Osteoblast (primary cell): Measurements from ENCODE around the gene GLRX. TPM values are rescaled to one million over a fixed set of nuclear protein-coding genes. Genes with fewer than 3 reads are reported as not detected.

Source experiments
- DNase-seq: peaks from one replicate; pipeline ENCODE4 v3.0.0; 2011; ENCODE audit warnings: low spot score, mixed read lengths; ENCODE audit not compliant: insufficient read length; ENCODE audit errors: missing footprints
- H2AFZ ChIP-seq: 2 replicates; pipeline ENCODE4 v1.6.0; 2011; ENCODE audit warnings: mild to moderate bottlenecking, low read length
- H3K27ac ChIP-seq: 2 replicates; pipeline ENCODE4 v1.5.1; 2011; ENCODE audit warnings: mild to moderate bottlenecking, low read depth, low read length, moderate library complexity
- H3K27me3 ChIP-seq: 2 replicates; pipeline ENCODE4 v1.6.0; 2012; ENCODE audit warnings: mild to moderate bottlenecking, control low read depth, inconsistent platforms, low read length, moderate library complexity; ENCODE audit not compliant: insufficient read depth
- H3K36me3 ChIP-seq: 2 replicates; pipeline ENCODE4 v1.5.1; 2011; ENCODE audit warnings: mild to moderate bottlenecking, low read length, control low read depth, moderate library complexity; ENCODE audit not compliant: insufficient read depth
- H3K4me1 ChIP-seq: 2 replicates; pipeline ENCODE4 v1.5.1; 2011; ENCODE audit warnings: mild to moderate bottlenecking, low read length, control low read depth, moderate library complexity; ENCODE audit not compliant: insufficient read depth
- H3K4me2 ChIP-seq: 2 replicates; pipeline ENCODE4 v1.6.0; 2011; ENCODE audit warnings: mild to moderate bottlenecking, low read length; ENCODE audit not compliant: insufficient read depth
- H3K4me3 ChIP-seq: fragments of 200-600 bp; sonication (generic); 3 replicates; pipeline ENCODE4 v1.5.1; 2012; ENCODE audit warnings: mild to moderate bottlenecking, low read length, inconsistent platforms; ENCODE audit not compliant: insufficient read depth
- H3K79me2 ChIP-seq: 2 replicates; pipeline ENCODE4 v1.6.0; 2012; ENCODE audit warnings: mild to moderate bottlenecking, low read length, control low read depth, inconsistent platforms; ENCODE audit not compliant: insufficient read depth
- H3K9me3 ChIP-seq: 2 replicates; pipeline ENCODE4 v1.5.1; 2011; ENCODE audit warnings: low read depth, low read length, control low read depth
- H4K20me1 ChIP-seq: 2 replicates; pipeline ENCODE4 v1.6.0; 2012; ENCODE audit warnings: mild to moderate bottlenecking, low read length, control low read depth; ENCODE audit not compliant: insufficient read depth
- CTCF ChIP-seq: IDR thresholded peaks from 2 replicates; pipeline ENCODE4 v1.5.1; 2011; ENCODE audit warnings: mild to moderate bottlenecking, low read depth, low read length, moderate library complexity; ENCODE audit errors: extremely low read depth
- total RNA-seq: library from RNA; depleted of rRNA; stranded (reverse); fragments of >200 nt; gene quantifications from 2 replicates; pipeline ENCODE4 v1.2.3, GENCODE V29; 2012

The GLRX gene
- total RNA-seq, 1 donor, result 59.0 TPM

DNA sequence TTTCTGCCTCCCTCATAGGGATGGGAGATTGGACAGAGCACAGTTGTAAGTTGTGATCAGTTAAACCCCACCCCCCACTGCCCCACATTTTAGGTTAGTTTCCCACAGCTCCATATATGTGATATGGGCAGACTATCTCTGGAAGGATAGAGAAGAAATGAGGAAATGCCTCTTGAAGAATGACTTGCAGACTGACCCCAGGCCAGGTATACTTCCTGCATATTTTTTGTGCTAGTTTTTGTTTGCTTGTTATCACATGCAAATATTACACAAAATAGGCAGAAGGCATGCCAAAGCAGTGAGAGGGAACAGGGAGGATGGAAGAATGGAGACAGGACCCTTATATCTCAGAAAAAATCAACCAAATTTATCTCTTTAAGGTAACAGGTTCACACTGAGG is 10.1 kb upstream of the GLRX start:
- no peak for DNase-seq
- no peak for TF ChIP-seq CTCF
- H3K27me3 ChIP-seq, result no peaks in the 10 kb centered on the region

DNA sequence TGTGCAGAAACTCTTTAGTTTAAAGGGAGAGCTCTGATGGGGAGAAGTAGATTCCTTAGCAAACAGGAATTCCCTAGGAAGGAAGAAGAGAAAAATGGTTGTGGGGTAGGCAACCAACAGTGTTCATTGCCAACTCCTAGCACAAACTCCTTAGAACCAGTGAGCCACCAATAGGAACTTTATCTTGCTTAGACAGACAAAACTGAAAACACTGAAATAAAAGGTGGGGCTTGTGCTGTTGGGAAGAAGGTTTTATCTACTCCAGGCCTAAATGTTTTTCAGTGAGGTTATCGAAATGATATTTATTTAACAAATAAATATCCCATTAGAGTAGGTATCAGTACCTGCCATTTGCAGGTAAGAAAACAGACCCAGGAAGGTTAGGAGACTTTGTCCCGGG is 7.7 kb upstream of the GLRX start:
- H3K27ac ChIP-seq, result no peak overlapping the region
- no peak overlapping the region for H2AFZ ChIP-seq
- H3K79me2 ChIP-seq, result no peaks in the 10 kb centered on the region
- H4K20me1 ChIP-seq, result no peaks in the 10 kb centered on the region
- H3K4me1 ChIP-seq, result peaks cover 6% of the 10 kb centered on the region
- no peak for DNase-seq
- H3K36me3 ChIP-seq, result no peaks in the 10 kb centered on the region
- no peaks in the 10 kb centered on the region for H3K9me3 ChIP-seq
- no peaks in the 10 kb centered on the region for H3K27me3 ChIP-seq
- H3K4me3 ChIP-seq, result no peak overlapping the region
- no peak for TF ChIP-seq CTCF
- H3K4me2 ChIP-seq, result no peak overlapping the region

More for the DNA sequence above, 10.1 kb upstream of the GLRX start:
- Histone ChIP-seq H3K9me3 (no peaks in the 10 kb centered on the region), H4K20me1 (no peaks in the 10 kb centered on the region), H3K79me2 (no peaks in the 10 kb centered on the region), H3K36me3 (no peaks in the 10 kb centered on the region), H3K27ac (no peak overlapping the region), H3K4me3 (no peak overlapping the region), H3K4me1 (peaks cover 19% of the 10 kb centered on the region), H3K4me2 (no peak overlapping the region), H2AFZ (no peak overlapping the region)

GRCh38 chr5:95827892-95828246 is 5.3 kb upstream of the GLRX start:
- no peak overlapping the region for H3K4me3 ChIP-seq
- no peak overlapping the region for H2AFZ ChIP-seq
- DNase-seq, result no peak
- no peak overlapping the region for H3K4me2 ChIP-seq
- H3K36me3 ChIP-seq, result no peaks in the 10 kb centered on the region
- no peaks in the 10 kb centered on the region for H3K9me3 ChIP-seq
- no peak overlapping the region for H3K27ac ChIP-seq
- H3K27me3 ChIP-seq, result no peaks in the 10 kb centered on the region
- no peaks in the 10 kb centered on the region for H4K20me1 ChIP-seq
- no peaks in the 10 kb centered on the region for H3K79me2 ChIP-seq
- TF ChIP-seq CTCF, result no peak
- peaks cover 18% of the 10 kb centered on the region for H3K4me1 ChIP-seq

DNA sequence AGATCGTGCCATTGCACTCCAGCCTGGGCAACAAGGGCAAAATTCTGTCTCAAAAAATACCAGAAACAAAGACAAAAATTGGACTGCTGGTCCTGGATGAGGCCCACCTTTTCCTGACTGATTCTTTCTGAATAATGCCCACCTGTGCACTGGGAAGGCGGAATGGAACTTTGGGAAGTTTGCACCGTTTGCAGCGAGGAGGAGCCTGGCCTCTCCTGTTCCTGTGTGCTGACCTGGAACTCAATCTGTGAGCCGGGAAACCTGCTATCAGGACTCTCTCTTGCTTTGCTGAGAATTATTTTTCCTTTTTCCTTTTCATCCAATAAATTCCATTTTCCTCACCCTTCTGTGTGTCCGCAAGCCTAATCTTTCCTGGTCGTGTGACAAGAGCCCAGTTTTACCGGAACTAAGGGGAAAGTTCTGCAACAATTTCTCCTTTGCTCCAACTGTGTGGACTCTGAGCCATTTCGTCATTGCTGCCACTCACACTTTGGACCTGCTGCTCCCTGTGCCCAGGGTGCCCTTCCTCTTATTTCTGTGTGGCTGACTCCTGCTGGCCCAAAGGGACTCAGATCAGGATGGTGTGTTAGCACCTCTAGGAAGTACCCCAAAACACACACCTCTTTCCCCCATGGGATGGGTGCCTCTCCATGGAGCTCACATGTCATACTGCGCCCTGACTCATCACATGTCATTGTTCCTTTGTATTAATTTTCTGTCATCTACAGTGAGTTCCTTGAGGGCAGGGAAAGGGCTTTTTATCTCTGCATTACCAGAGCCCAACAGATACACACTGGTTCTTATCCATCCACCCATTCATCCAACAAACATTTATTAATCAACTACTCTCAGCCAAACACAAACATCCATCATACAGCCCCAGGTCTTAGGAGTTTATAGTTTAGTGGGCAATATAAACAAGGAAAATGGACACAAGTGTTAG is 4.7 kb upstream of the GLRX start:
- Histone ChIP-seq H3K4me2 (no peak overlapping the region), H4K20me1 (no peaks in the 10 kb centered on the region), H3K4me1 (peaks cover 18% of the 10 kb centered on the region), H3K27me3 (no peaks in the 10 kb centered on the region), H3K27ac (no peak overlapping the region), H3K9me3 (no peaks in the 10 kb centered on the region), H3K79me2 (peaks cover 2% of the 10 kb centered on the region), H2AFZ (no peak overlapping the region), H3K36me3 (no peaks in the 10 kb centered on the region), H3K4me3 (no peak overlapping the region)
- no peak for DNase-seq
- TF ChIP-seq CTCF, result no peak
